KG1 (cell line): ENCODE data around the gene EVL.

Experiments
- DNase-seq: peaks from one replicate; lab custom pipeline; 2025; lab: John Stamatoyannopoulos, UW

The EVL gene

DNA sequence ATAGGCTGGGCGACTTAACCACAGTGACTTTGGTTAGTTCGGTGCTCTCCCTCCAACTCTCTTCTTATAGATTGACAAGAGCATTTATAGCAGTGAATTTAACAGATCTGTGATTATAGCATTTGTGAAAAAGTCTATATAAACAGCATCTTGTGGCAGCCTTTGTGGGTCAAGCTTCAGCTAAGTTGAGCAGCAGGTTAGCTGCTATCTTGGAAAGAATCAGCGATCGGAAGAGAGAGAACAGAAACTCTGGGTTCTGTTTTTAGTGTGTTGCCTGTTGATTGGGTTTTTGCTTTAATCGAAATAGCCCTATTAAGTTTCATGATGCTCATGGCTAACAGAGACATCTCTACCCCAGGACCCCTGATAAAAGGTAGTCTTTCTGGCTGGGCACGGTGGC lies 20.2 kb downstream of the EVL start:
- no peak for DNase-seq

DNA sequence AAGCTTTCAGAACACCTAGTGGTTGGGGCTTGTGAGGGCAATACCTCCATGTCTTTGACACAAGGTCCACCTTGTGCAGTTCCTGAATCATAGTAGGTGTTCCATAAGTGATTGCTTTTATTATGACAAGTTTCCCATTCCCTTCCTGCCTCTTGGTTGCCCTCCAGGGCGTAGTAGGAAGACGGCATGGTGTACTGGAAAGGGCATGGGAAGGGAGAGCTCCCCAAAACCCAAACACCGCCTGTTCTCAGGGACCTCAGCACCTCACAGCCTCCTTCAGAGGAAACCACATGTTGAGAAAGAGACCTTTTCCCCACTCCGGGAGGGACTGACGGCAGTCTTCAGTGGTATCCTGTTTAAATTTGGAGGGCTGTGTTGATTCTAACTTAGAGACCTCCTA lies 21.1 kb downstream of the EVL start:
- DNase-seq: no peak

DNA sequence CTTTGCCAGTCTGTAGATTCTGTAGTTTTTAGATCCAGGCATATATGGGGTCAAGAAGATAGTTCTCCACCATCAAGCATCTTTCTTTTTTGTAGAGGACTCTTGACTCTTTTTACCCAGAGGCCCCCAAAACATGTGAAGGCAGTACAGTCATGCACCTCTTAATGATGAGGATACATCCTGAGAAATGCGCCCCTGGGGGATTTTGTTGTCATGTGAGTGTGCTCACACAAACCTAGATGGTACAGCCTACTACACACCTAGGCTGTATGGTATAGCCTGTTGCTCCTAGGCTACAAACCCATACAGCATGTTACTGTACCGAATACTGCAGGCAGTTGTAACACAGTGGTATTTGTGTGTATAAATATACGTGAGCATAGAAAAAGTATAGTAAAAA lies 23.0 kb downstream of the EVL start:
- no peak for DNase-seq

DNA sequence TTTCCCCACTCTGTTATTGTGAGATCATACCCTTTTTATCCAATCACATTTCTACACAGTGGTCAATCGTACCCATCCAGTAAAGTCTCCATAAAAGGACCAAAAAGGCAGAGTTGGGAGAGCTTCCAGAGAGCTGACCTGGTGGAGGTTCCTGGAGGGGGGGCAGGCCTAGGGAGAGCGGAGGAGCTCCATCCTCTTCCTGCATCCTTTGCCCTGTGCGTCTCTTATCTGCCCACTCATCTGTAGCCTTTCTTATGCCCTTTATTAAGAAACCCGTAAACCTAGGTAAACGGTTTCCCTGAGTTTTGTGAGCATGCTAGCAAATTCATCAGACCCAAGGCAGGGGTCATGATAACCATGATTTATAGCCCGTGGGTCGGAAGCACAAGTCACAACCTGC lies 26.2 kb downstream of the EVL start:
- DNase-seq: no peak

DNA sequence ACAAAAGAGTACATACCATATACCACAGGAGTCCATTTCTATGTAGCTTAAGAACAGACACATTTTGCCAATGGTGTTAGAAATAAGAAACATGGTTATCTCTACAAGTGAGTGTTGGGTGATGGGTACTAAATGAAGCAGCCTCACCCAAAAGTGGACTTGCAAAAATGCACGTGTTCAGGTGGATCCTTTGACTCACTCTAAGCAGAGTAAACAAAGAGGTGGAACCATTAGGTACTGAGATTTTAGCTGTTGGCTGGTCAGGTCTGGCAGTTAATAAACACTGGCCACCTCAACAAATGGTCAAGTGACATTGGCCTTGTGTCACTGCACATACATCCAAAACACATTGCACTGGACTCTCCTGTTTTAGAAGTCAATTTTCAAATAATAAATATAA lies 27.6 kb downstream of the EVL start:
- DNase-seq: no peak

DNA sequence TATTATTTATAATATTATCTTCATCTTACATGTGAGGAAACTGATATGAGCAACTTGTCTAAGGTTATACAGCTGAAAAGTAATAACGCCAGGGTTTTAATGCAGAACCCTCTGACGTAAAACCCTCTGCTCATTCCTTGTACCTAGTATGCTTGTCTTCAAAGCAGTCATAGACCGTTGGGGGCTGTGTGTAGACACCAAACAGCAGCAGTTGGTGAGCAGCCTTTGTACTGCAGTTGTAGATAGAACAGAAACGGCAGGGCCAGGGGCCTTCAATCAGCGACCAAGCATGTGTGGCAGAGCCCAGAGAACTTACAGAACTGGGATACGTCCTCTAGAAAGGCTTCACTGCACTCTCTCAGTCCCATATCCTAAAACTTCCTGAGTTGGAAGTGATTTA lies 28.1 kb downstream of the EVL start:
- no peak for DNase-seq

DNA sequence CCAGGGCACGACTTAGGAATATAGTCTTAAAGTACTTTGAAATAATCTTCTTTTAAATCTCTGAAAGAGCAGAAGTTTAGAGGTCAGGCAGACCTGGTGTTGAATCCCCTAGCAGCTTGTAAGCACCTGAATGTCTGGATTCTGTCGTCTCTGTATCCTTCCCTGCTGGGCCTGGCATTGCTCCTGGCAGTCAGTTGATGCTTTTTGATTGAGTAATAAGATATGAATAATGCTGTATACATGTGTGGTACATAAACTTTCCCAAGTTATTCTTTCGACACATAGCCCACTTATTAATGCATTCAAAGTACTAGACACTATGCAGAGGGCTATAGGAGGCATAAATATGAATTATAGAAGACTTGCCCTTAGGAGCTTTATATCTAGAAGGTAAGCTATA lies 31.4 kb downstream of the EVL start:
- no peak for DNase-seq

DNA sequence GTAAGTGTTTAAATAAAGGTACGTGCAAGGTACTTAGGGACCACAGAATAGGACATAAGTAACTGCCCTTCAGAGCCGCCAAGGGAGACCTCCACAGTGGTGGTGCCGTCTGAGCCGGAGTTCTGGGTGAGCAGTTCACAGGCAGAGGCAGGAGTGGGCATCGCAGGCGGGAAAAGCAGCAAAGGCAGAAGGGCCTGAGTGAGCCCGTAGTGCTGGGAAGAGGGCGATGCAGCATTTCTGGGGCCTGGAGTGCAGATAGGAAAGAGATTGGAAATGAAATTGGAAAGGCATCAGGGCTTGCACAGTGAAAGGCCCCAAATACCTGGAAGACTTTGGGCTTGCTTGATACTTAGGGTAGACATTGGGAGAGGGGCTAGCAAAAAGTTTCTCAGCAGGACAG lies 32.9 kb downstream of the EVL start:
- DNase-seq: no peak

DNA sequence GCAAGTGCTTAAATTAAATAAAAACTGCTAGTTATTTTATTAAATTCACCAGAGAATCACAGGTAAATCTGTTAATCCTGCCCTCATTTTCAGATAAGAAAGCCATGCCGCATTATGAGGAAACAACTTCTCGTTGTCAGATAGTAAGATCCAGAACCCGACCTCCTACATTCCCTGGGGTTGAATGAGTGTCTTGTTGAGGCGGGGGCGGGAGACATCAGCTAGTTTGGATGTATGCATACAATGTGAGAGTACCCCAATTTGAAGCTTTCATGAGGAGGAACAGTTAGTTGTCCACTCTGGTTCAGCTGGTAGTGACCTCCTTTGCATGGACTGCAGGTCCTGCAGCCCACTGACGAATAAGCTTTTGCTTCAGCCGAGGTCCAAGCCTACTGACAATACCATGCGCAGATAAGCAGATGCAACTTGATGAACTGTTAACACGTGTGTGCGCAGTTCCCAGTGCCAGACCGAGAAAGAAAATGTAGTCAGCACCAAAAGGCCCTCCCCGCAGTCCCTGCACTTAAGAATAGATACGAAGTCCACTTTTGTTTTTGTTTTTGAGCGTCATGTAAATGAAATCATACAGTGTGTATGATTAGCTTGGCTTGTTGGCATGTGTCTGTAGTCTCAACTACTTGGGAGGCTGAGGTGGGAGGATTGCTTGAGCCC lies 34.9 kb downstream of the EVL start:
- no peak for DNase-seq

DNA sequence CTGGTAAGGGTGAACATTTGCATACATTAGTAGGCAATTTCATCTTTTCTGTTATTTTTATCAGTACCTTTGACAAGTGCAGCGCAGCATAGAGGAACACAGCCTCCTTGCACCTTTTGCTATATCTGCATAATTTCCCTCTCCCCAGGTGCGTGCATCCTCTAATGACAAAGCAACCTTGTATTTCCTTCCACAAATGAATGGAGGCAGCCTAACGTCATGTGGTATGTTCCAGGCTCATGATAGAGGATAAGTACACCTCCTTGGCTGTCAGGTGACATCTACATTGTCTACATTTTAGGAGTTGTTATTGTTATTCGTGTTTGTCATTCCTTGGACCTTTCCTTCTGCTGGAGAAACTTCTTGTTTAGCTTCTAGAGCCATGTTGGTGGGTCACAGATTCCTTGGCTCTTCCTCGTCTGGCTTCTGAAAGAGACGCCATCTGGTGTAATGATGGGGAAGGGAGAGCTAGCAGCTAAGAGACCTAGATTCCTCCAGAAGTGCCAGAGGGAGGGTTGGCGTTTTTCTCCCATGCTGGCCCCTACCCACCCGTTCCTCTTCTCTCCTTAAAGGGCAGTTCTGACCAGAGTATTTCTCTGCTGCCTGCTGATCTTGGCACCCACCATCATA lies 37.0 kb downstream of the EVL start:
- no peak for DNase-seq

DNA sequence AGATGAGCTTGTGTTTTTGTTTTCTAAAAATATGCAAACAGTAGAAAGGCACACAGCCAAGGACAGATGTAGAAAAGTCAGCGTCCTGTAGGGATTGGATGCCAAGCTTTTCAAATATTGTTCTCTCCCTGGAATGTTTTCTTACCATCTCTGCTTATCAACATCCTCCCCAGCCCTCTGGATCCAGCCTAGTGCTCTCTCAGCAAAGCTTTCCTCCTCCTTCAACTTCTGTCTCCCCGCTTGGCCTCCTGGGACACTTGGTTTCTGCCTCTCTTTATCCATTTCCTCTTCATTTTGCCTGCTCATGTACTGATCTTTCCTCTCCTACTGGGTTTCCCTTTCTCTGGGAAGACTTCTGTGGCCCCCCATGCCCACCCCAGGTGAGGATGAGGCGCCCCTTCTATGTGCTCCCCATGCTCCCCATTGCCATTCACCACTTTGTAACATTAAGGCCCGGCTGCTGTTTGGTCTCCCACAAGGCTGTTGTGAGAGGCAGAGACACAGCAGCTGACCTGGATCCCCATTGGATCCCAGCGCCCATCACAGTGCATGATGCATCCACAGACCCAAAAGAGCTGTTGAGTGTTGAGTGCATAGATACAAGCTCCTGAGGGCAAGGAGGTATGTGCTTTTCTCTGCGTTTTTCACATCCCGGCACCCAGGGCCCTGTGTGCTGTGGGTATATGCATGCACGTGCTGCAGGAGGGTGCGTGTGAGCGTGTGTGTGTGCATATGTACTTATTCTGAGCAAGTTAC lies 38.2 kb downstream of the EVL start:
- DNase-seq: no peak

DNA sequence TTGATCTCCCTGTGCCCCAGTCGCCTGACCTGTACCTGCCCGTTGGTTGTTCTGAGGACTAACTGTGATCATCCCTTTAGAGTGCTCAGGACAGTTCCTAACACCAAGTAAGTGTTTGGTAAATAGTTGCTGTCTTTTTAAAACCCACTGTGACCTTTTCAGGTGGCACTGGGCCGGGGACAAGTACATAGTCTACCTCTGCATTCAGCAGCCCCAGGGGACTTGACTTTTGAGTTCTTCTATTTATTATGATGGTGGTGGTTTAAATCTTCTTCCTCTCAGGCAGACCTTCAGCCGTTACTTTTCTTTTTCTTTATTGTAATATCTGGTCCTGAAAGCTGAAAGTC lies 38.8 kb downstream of the EVL start:
- no peak for DNase-seq

DNA sequence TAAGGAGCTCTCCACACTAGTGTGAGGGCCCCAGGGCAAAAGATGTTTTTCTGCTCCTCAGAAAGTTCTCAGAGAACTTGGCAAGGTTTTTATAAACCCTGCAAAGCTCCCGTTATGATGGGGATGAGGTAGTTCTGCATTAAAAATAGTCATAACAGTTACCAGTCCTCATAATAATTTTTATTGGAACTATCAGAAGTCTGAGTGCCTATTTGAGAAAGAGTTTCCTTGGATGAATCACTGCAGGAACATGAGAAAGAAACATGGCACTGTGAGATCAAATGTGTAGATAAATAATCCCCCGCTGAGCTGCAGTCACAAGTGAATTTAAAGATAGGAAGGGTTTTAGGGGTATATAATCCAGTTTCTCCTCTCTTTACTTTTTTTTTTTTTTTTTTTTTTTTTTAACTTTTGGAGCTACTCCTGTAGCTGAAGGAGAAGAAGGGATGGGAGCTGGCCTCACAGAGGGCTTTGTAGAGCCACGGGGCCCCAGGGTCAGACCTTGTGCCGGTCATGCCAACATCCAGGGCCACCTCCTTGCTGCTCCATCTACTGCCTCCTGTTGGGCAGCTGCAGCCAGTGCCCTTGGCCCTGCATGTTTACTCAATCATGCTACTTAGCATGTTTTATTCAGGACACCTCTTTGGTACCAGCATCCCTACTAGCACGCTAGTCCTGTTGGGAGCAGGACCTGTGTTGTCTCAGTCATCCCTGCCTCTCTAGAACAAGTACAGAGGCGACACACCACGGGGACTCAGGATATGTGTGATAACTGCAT lies 39.5 kb downstream of the EVL start:
- DNase-seq: no peak

DNA sequence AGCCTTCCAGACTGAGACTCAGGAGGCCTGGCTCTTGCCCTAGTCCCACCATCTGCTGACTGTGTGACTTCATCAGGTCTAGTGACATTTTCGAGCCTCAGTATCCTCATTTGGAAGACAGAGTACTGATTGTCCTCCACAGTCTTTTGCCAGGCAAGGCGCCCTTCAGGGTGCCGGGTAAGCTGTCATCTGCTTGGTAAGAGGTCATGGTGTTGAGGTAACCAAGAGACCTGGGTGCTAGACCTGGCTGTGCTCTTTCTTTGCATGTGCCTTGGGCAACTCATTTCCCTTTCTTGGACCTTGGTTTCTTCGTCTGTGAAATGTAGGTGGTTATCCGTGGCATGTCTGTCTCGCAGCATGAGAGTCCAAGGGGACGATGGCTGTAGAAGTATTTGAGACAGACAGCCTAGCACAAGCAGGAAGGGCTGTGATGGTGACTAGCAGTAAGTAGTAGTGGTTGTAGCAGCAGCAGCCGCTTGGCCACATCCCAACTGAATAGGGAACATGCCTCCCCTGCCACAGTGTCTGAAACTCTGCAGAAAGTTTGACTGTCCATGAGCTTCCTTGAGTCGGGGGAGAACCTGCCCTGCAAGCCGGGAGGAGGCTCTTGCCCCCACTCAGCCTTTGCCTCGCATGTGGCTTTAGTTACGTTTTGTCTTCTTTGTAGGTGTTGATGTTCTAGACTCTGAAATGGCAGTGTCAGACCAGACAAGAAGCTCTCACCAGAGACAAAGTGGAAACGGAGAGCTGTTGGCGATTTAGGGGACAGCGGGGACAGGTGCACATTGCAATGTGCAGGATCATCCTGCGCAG lies 40.3 kb downstream of the EVL start:
- DNase-seq: no peak

DNA sequence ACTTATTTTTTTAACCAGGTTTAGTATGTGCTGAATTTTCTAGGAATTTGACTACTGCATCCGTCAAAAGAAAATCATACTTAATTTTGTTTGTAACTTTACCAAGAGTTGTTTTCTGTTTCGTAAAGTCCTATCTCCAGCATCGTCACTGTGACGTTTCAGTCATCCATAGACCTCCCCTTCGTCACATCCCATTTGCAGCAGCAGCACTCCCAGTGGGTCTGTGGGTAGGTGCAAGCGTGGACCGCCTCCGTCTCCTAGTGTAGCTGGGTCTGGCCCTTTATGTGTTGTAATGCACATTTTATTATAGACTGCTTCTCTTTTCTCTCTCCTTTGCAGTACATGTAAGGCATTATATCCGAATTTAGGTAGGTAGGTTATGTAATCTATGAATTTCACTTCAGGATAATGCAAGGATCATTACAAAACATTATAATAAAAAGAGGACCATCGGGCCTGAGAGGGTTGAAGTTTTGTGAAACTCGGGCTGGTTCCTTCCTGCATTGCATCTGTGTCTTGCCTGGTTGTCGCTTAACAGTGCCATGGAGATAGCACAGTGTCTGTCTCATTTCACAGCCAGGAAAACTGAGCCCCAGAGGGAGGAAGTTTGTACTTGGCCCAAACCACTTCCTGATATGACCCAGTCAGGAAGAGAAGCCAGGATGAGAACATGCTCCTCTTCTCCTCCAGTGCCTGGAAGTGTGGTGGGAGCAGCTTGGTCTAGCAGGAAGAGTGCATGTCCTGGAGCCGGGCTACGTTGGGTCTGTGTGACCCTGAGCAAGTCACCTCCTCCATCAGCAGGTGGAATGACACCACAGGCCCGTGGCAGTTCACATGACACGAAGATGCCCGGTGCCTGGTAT lies 41.3 kb downstream of the EVL start:
- DNase-seq: no peak

DNA sequence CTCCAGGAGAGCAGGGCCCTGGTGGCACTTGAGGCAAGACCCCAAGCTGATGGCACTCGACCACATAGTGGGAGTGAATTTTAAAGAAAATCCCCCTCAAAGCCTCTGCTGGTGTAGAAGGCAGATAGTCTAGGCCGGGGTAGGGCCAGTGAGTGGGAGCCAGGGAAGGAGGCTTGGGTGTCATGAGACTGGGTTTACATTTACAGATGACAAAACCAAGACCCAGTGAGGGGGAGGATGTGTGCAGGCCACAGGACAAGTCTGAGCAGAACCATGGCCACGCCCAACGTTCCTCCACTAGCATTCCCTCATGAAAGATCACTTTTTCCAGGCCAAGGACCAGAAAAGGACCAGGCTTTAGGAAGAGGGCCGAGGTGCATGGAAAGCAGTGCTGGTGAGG lies 42.0 kb downstream of the EVL start:
- no peak for DNase-seq

DNA sequence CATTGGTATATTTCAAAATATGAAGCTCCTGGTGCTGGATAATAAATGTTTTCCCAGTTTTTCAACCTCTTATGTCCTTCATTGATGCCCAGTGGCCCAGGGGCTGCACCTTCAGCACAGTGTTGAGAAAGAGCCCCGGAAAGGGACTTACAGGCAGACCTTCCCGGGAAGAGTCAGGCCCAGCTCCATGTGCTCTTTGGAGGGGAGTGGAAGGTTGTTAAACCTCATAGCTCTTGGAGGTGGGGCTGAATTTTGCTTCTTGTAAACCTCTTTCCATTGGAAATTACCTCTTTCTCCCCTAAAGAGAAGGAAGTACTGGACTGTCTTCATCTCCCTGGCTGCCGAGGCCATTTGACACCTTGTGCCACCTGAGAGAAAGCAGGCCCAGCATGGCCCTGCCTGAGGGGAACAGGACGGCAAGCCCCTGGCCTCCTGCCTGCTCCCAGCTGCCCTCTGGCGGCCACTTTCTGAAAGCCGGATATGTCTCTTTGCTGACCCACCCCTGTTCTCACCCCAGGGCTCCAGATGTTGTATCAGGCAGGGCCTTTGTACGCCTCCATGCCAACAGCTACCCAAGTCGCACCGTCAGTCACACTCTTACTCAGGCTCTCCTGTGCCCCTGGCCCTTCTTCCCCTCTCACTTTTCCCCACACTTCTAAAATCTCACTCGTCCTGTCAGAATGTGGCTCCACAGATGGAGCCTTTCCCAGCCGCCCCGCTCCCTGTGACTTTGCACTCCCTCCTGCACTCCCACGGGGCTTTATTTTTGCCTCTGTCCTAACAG lies 43.0 kb downstream of the EVL start:
- DNase-seq: peak; percentile 17

DNA sequence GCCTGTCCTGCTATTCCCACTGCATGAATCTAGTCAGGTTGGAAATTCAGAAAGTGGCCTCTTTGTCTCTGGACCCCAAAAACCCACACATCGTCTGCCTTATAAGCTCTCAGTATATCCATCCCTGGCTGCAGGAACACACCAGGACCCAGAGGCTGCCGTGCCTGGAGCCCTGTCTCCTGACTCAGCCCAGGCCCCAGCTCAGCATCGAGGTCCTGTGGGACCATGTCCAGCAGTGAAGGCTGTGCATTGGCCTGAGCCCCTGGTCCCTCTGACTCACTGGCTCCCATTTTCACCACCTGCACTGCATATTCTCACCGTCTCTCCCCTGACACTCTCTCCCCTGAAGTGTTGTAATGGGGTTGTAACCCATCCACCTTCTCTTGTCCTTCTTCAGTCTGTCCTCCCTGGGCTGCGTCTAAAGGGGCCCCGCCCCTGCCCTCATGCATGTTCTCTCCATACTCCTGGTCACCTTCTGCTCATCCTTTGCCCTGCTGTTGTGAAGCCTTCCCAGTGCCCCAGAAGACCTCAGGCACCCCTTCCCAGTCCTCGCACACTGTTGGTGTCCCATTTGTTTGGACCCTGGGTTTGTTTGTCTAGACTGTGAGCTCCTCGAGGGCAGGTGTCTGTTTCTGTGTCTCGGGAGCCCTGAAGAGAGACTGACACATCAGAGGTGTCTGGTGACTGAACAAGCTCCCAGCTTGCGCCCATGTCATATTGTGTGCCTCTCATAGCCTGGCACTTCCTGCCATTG lies 43.8 kb downstream of the EVL start:
- no peak for DNase-seq

DNA sequence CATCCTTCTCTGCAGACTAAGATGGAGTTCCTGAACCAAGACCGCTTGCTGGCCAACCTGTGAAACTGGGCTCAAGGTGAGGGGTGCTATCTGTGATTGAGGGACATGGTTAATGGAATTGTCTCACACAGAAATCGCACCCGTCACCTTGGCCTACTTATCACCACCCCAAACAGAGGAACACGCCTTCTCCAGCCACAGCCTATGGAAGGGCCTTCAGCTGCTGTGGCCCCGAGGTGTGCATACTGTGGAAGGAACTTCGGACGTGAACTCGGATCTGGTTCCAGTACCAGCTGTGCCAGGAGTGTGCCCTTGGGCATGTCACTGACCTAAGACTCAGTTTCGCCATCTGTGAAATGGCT lies 44.4 kb downstream of the EVL start:
- DNase-seq: no peak

DNA sequence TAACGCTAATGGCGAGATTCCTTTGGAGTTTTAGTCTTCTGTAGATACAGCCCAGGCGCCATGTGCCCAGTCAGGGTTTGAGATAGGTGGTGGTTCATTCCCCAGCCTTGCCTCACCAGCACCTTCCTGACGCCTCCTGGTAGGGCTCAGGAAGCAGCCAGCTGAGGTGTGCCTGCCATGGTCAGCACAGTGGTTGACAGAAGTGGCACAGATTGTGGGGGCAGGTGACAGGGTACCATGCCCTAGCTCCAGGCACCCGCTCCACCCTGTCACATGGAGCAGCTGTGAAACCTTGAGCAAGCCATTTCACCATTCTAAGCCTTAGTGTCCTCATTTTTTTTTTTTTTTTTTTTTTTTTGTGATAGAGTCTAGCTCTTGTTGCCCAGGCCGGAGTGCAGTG lies 45.6 kb downstream of the EVL start:
- no peak for DNase-seq
